ENCODE data around the gene KLHL5.

DNA sequence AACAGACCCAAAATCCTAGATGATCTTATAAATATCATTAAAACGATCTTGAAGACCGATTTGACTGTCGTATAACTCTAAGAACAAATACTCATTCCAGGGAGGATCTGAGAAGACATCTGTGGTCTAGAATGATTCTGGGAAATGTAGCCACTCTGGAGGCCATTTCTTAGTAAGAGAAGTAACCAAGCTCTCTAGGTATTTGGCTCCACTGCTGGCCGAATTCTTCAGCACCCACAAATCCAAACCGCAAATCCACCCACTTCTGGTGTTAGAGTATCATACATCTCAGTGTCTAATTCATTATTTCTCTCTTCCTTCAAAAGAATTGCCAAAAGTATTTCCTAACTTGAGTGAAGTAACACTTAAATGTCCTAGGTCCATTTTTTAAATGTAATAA lies 23.9 kb downstream of the KLHL5 start:
- TF ChIP-seq, protein P1, sequence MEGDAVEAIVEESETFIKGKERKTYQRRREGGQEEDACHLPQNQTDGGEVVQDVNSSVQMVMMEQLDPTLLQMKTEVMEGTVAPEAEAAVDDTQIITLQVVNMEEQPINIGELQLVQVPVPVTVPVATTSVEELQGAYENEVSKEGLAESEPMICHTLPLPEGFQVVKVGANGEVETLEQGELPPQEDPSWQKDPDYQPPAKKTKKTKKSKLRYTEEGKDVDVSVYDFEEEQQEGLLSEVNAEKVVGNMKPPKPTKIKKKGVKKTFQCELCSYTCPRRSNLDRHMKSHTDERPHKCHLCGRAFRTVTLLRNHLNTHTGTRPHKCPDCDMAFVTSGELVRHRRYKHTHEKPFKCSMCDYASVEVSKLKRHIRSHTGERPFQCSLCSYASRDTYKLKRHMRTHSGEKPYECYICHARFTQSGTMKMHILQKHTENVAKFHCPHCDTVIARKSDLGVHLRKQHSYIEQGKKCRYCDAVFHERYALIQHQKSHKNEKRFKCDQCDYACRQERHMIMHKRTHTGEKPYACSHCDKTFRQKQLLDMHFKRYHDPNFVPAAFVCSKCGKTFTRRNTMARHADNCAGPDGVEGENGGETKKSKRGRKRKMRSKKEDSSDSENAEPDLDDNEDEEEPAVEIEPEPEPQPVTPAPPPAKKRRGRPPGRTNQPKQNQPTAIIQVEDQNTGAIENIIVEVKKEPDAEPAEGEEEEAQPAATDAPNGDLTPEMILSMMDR (conservative IDR thresholded peaks at IDR 0.05; ENCODE audit: low read length) = no peak
- no peak for TF ChIP-seq EZH2phosphoT487 (IDR thresholded peaks at IDR 0.05; ENCODE audit: borderline replicate concordance)

Measured in Loucy (cell line).